Mammary epithelial cell (primary cell): Measurements from ENCODE around the gene UBL4B.

Source experiments
- CTCF ChIP-seq, 2 donors: IDR thresholded peaks in 1 of 2; conservative IDR thresholded peaks in 1 of 2; 2 replicates each; pipeline ENCODE4 v1.5.1; 2011 to 2012; ENCODE audit warnings: inconsistent platforms in 2 of 2, low read length in 2 of 2, mild to moderate bottlenecking in 2 of 2, control low read depth in 1 of 2, low read depth in 1 of 2; ENCODE audit not compliant: insufficient read depth in 1 of 2; ENCODE audit errors: extremely low read depth in 1 of 2
- EZH2 ChIP-seq: IDR thresholded peaks from 2 replicates; pipeline ENCODE4 v1.6.1; 2012; ENCODE audit warnings: low read length, inconsistent platforms, borderline replicate concordance

GRCh38 chr1:110081061-110081460 lies 31.2 kb upstream of the UBL4B start:
- no peak for TF ChIP-seq CTCF (conservative IDR thresholded peaks at IDR 0.05 in 1 of 2, IDR thresholded peaks at IDR 0.05 in 1 of 2; ENCODE audit: extremely low read depth in 1 of 2, insufficient read depth in 1 of 2, low read depth in 1 of 2, low read length in 2 of 2)
- no peak for TF ChIP-seq EZH2
